ENCODE results near the gene DECR2. TPM values are rescaled to one million over a fixed set of nuclear protein-coding genes. Genes with fewer than 3 reads are reported as not detected.
A peak's percentile ranks its signal among the peaks of the same experiment; 100 is the strongest.
"Not testable (repeated sequence)": the region's sequence is repeated elsewhere in the genome, so short reads cannot be mapped to it uniquely, and the experiment has no call there.

DECR2 gene
- total and polyA plus RNA-seq, 3 experiments from 2014 or later: 3.9 to 7.9 (median 6.8) TPM

DNA sequence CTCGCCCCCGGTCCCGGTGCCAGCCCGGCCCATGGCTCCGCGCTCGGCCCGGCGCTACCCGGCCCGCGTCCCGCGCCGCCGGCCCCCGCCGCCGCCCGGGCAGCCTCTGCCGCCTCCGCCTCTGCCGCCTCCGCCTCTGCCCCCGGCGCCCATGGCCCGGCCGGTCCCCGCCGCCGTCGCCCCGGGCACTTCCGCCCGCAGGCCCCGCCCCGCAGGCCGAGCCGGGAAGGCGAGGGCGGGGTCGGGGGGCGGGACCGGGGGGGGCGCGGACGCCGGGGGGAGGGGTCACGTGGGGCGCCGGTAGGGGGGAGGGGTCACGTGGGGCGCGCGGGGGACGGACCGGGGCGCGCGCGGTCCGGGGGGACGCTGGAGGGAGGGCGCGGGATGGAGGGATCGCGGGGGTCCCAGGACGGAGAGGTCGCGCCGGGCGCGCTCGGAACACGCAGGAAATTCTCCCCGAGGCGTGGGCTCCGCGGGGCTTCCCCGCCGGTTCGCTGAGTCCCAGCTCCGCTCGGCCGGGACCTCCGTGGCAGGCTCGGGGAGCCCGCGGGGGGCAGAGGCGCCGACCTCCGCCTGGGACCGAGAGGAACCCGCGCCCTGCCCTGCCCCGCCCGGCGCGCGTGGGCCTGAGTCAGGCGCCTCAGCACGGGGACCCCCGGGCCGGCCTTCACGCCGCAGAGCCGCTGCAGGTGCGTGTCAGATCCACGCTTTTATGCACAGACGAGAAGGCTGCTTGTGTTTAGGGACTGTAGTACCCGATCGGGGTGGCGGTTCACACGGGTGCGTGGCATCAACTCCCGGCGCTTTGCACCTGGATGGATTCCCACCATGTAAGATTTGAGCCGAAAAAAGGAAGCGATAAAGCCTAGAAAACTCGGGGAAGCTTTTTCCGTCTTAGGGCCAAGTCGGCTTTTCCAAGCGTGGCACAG lies 19.6 kb upstream of the DECR2 start, which contains the start of gene PGAP6:
PGAP6 (minus strand) TSS at position 190 of the 929 bp plus-strand sequence; CDS start at position 33, 157 bp downstream.
- H3K36me3 ChIP-seq (ENCODE audit: insufficient read depth, low read length): no peaks in the 10 kb centered on the region
- H3K4me3 ChIP-seq (ENCODE audit: low read length): peak within 1 kb of the TSS; percentile 69
- peak; percentile 55 to 75 (median 65) for DNase-seq
- H3K4me1 Mint-ChIP-seq: peaks cover 20 to 33% (median 21%) of the 10 kb centered on the region in 3 donors
- H3K27ac ChIP-seq (ENCODE audit: low read depth, low read length): peak within 1 kb of the TSS; percentile 53
- ChIA-PET POLR2A (interaction anchor here (0.5 to 1.2 kb wide), 6 partner anchors 16 to 207 kb away, joined by 3 to 5 read pairs (median 4); partner anchors contain the start of gene DECR2), CTCF (interaction anchor here (0.9 to 2.2 kb wide), 6 partner anchors 10 to 275 kb away, joined by 3 to 8 read pairs (median 3); partner anchors contain the start of gene DECR2)
- H3K27me3 ChIP-seq (ENCODE audit: insufficient read depth, low read length, poor library complexity, severe bottlenecking): no peaks in the 10 kb centered on the region
- H3K27ac Mint-ChIP-seq: peak within 1 kb of the TSS; percentile 27 to 91 (median 83)
- no peaks in the 10 kb centered on the region for H3K27me3 Mint-ChIP-seq
- peaks cover 0 to 4% (median 0%) of the 10 kb centered on the region in 3 donors for H3K36me3 Mint-ChIP-seq
- peak within 1 kb of the TSS; percentile 87 to 94 (median 91) for H3K4me3 Mint-ChIP-seq
- H3K4me1 ChIP-seq (ENCODE audit: insufficient read depth, low read length): peaks cover 19% of the 10 kb centered on the region
- H3K9me3 ChIP-seq (ENCODE audit: low read length): no peaks in the 10 kb centered on the region
- no peaks in the 10 kb centered on the region for H3K9me3 Mint-ChIP-seq

DNA sequence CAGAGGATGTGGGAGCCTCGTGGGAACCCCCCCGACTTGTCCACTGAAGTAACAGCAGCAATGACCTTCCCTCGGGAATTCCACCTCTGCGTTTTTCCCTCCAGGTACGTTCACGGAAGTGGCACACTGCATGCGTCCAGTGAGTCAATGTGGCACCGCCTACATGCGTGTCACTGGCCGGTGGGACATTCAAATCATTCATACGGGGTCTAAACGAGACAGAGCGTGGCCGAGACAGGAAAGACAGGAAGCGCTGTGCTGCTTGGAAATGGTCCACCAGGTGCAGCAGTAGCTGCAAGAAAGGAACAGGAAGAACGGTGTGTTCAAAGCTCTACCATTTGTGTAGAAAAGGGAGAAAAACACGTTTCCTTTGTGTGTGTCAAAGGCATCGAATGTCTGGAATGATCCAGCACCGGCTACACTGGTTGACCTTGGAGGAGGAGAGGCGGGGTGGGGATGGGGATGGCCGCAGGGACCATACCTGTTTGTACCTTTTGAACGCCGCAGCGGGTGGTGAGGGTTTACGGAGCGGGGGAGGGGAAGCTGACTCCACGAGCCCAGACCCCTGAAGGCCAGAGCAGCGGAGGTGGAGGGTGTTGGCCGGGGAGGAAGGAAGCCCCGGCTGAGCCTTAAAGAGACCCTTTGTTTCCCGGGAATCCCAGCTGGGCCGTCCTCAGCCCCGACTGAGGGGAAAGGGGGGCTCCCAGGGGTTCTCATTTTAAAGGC lies 18.2 kb upstream of the DECR2 start:
- Mint-ChIP-seq H3K4me1 (peaks cover 20 to 33% (median 21%) of the 10 kb centered on the region in 3 donors), H3K36me3 (peaks cover 0 to 1% (median 0%) of the 10 kb centered on the region in 3 donors), H3K4me3 (peak overlapping the region; percentile 87 to 94 (median 91)), H3K27ac (peak overlapping the region; percentile 3 to 95 (median 65)), H3K9me3 (no peaks in the 10 kb centered on the region), H3K27me3 (no peaks in the 10 kb centered on the region)
- Histone ChIP-seq H3K4me1 (ENCODE audit: insufficient read depth, low read length) (peaks cover 19% of the 10 kb centered on the region), H3K36me3 (ENCODE audit: insufficient read depth, low read length) (no peaks in the 10 kb centered on the region), H3K27me3 (ENCODE audit: insufficient read depth, low read length, poor library complexity, severe bottlenecking) (no peaks in the 10 kb centered on the region), H3K4me3 (ENCODE audit: low read length) (peak overlapping the region; percentile 69), H3K9me3 (ENCODE audit: low read length) (no peaks in the 10 kb centered on the region), H3K27ac (ENCODE audit: low read depth, low read length) (no peak overlapping the region)
- peak; percentile 29 to 72 (median 38) for DNase-seq
- CTCF ChIA-PET: interaction anchor here (0.9 to 2.2 kb wide), 5 partner anchors 9 to 276 kb away, joined by 3 to 8 read pairs (median 3); partner anchors contain the start of gene DECR2
- POLR2A ChIA-PET: interaction anchor here (1.2 kb wide), 1 partner anchor 14 kb away, joined by 4 read pairs; no protein-coding TSS in a partner anchor

DNA sequence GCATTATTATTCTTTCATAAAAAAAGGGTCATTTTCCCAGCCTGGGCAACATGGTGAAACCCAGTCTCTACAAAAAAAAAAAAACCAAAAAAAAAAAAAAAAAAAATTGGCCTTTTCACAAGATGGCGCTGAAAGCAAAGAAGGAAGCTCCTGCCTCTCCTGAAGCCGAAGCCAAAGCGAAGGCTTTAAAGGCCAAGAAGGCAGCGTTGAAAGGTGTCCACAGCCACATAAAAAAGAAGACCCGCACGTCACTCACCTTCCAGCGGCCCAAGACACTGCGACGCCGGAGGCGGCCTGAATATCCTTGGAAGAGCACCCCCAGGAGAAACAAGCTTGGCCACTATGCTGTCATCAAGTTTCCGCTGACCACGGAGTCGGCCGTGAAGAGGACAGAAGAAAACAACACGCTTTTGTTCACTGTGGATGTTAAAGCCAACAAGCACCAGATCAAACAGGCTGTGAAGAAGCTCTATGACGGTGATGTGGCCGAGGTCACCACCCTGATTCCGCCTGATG lies 15.0 kb upstream of the DECR2 start:
- no peak overlapping the region for H3K27ac Mint-ChIP-seq
- DNase-seq: no peak
- no peaks in the 10 kb centered on the region for H3K27me3 Mint-ChIP-seq
- H3K9me3 ChIP-seq (ENCODE audit: low read length): no peaks in the 10 kb centered on the region
- H3K4me3 Mint-ChIP-seq: peak overlapping the region in 1 of 7 donors; percentile 61
- H3K27me3 ChIP-seq (ENCODE audit: insufficient read depth, low read length, poor library complexity, severe bottlenecking): no peaks in the 10 kb centered on the region
- peaks cover 0 to 3% (median 1%) of the 10 kb centered on the region in 3 donors for H3K36me3 Mint-ChIP-seq
- peaks cover 13% of the 10 kb centered on the region for H3K4me1 ChIP-seq (ENCODE audit: insufficient read depth, low read length)
- H3K4me1 Mint-ChIP-seq: peaks cover 16 to 22% (median 16%) of the 10 kb centered on the region in 3 donors
- H3K27ac ChIP-seq (ENCODE audit: low read depth, low read length): no peak overlapping the region
- ChIA-PET POLR2A (no interaction called here), CTCF (no interaction called here)
- no peak overlapping the region for H3K4me3 ChIP-seq (ENCODE audit: low read length)
- H3K9me3 Mint-ChIP-seq: peaks cover 0 to 4% (median under 1%) of the 10 kb centered on the region in 5 donors
- no peaks in the 10 kb centered on the region for H3K36me3 ChIP-seq (ENCODE audit: insufficient read depth, low read length)

DNA sequence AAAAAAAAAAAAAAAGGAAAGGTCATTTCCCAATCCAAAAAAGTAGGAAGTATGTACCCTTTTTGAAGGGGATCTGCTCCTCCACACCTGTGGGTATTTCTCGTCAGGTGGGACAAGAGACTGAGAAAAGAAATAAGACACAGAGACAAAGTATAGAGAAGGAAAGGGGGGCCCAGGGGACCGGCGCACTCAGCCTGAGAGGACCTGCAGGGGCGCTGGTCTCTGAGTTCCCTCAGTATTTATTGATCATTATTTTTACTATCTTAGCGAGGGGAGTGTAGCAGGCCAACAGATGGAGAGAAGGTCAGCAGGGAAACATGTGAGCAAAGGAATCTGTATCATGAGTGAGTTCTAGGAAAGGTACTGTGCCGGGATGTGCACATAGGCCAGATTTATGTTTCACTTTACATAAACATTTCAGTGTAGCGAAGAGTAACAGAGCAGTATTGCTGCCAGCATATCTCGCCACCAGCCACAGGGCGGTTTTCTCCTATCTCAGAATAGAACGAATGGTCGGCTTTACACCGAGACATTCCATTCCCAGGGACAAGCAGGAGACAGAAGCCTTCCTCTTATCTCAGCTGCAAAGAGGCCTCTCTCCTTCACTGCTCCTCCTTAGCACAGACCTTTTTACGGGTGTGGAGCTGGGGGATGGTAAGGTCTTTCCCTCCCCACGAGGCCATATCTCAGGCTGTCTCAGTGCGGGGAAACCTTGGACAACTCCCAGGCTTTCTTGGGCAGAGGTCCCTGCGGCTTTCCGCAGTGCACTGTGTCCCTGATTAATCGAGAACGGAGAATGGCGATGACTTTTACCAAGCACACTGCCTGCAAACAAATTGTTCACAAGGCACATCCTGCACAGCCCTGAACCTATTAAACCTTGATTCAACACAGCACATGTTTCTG lies 13.7 kb upstream of the DECR2 start:
- H3K4me1 Mint-ChIP-seq: peaks cover 19 to 27% (median 20%) of the 10 kb centered on the region in 3 donors
- H3K27ac ChIP-seq (ENCODE audit: low read depth, low read length): peak overlapping the region; percentile 9
- H3K36me3 Mint-ChIP-seq; H3K9me3 ChIP-seq (ENCODE audit: low read length); DNase-seq; H3K4me3 ChIP-seq (ENCODE audit: low read length); H3K9me3 Mint-ChIP-seq; POLR2A ChIA-PET; H3K27ac Mint-ChIP-seq; CTCF ChIA-PET; H3K27me3 ChIP-seq (ENCODE audit: insufficient read depth, low read length, poor library complexity, severe bottlenecking); H3K27me3 Mint-ChIP-seq; H3K36me3 ChIP-seq (ENCODE audit: insufficient read depth, low read length): not testable (repeated sequence)
- H3K4me3 Mint-ChIP-seq: peak overlapping the region in 1 of 7 donors; percentile 18
- peaks cover 16% of the 10 kb centered on the region for H3K4me1 ChIP-seq (ENCODE audit: insufficient read depth, low read length)

DNA sequence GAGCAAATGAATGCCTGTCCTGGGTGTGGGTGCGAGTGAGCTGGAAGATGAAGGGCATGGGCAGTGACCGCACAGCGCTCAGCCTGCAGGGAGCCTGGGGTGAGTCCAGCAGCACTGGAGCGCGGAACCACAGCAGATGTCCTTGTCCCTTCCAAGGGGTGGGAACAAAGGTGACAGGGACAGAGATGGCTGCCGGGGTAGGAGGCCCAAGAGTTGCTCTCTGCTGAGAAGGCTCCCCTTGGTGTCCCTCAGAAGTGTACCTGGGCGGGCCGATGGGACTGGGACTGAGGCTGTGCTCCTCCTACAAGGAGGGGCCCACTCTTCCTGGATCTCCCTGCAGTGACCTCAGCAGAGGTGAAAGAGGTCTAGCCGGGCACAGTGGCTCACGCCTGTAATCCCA lies 12.3 kb upstream of the DECR2 start:
- no peak overlapping the region for H3K27ac ChIP-seq (ENCODE audit: low read depth, low read length)
- H3K4me3 ChIP-seq (ENCODE audit: low read length): no peak overlapping the region
- no peaks in the 10 kb centered on the region for H3K9me3 ChIP-seq (ENCODE audit: low read length)
- no peaks in the 10 kb centered on the region for H3K27me3 ChIP-seq (ENCODE audit: insufficient read depth, low read length, poor library complexity, severe bottlenecking)
- peaks cover 0 to 8% (median 6%) of the 10 kb centered on the region in 5 donors for H3K9me3 Mint-ChIP-seq
- peaks cover 5% of the 10 kb centered on the region for H3K4me1 ChIP-seq (ENCODE audit: insufficient read depth, low read length)
- no peaks in the 10 kb centered on the region for H3K36me3 ChIP-seq (ENCODE audit: insufficient read depth, low read length)
- peak overlapping the region in 1 of 8 donors; percentile 9 for H3K27ac Mint-ChIP-seq
- no peak for DNase-seq
- POLR2A ChIA-PET: no interaction called here
- CTCF ChIA-PET: no interaction called here
- no peak overlapping the region for H3K4me3 Mint-ChIP-seq
- H3K27me3 Mint-ChIP-seq: peaks cover 0 to 3% of the 10 kb centered on the region in 2 donors
- peaks cover 12 to 17% (median 13%) of the 10 kb centered on the region in 3 donors for H3K4me1 Mint-ChIP-seq
- peaks cover 0 to 3% (median 0%) of the 10 kb centered on the region in 3 donors for H3K36me3 Mint-ChIP-seq

DNA sequence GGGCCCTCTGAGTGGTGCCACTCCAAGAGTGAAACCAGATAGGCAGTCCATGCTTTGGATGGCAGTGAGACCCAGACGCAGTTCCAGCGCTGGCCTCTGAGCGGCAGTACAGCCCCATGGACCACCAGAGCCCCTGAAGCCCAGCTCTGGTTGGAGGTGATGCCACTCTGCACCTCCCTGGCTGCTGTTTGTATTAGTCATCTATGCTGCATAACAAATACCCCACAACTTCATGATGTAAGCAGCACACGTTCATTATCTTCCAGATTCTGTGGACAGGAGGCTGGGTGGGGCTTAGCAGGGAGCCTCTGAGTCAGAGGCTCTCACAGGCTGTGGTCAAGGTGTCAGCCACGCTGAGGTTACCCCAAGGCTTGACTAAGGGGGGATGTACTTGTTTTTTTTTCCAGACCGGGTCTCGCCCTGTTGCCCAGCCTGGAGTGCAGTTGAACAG lies 9.8 kb upstream of the DECR2 start:
- CTCF ChIA-PET: interaction anchor here (0.9 to 2.1 kb wide), 6 partner anchors 9 to 37 kb away, joined by 3 to 11 read pairs (median 6); partner anchors contain the start of genes DECR2 and RAB11FIP3

More for the DNA sequence above, 9.8 kb upstream of the DECR2 start:
- H3K9me3 ChIP-seq (ENCODE audit: low read length): no peaks in the 10 kb centered on the region
- peak; percentile 66 to 87 (median 72) for DNase-seq
- Mint-ChIP-seq H3K27ac (peak overlapping the region in 7 of 8 donors; percentile 9 to 94 (median 85)), H3K4me1 (peaks cover 21 to 27% (median 22%) of the 10 kb centered on the region in 3 donors), H3K27me3 (peaks cover 3 to 8% of the 10 kb centered on the region in 2 donors), H3K36me3 (peaks cover 0 to 3% (median 0%) of the 10 kb centered on the region in 3 donors), H3K4me3 (peak overlapping the region in 5 of 7 donors; percentile 16 to 68 (median 44)), H3K9me3 (peaks cover 0 to 8% (median 6%) of the 10 kb centered on the region in 5 donors)
- no peak overlapping the region for H3K4me3 ChIP-seq (ENCODE audit: low read length)
- H3K36me3 ChIP-seq (ENCODE audit: insufficient read depth, low read length): no peaks in the 10 kb centered on the region
- H3K27ac ChIP-seq (ENCODE audit: low read depth, low read length): no peak overlapping the region
- no peaks in the 10 kb centered on the region for H3K27me3 ChIP-seq (ENCODE audit: insufficient read depth, low read length, poor library complexity, severe bottlenecking)
- POLR2A ChIA-PET: interaction anchor here (0.6 kb wide), 1 partner anchor 135 kb away, joined by 3 read pairs; the partner anchor contains the start of gene CAPN15
- H3K4me1 ChIP-seq (ENCODE audit: insufficient read depth, low read length): peaks cover 12% of the 10 kb centered on the region

All from CD8-positive, alpha-beta memory T cell (primary cell).